GM21367 (cell line): ENCODE measurements around the gene PSMB3.
A peak's percentile ranks its signal among the peaks of the same experiment; 100 is the strongest.

Source experiments
- ATAC-seq: cut with Tn5 transposase; IDR thresholded peaks from one replicate; pipeline ENCODE4 v1.9.1; 2021; ENCODE audit not compliant: unreplicated experiment

PSMB3 gene

DNA sequence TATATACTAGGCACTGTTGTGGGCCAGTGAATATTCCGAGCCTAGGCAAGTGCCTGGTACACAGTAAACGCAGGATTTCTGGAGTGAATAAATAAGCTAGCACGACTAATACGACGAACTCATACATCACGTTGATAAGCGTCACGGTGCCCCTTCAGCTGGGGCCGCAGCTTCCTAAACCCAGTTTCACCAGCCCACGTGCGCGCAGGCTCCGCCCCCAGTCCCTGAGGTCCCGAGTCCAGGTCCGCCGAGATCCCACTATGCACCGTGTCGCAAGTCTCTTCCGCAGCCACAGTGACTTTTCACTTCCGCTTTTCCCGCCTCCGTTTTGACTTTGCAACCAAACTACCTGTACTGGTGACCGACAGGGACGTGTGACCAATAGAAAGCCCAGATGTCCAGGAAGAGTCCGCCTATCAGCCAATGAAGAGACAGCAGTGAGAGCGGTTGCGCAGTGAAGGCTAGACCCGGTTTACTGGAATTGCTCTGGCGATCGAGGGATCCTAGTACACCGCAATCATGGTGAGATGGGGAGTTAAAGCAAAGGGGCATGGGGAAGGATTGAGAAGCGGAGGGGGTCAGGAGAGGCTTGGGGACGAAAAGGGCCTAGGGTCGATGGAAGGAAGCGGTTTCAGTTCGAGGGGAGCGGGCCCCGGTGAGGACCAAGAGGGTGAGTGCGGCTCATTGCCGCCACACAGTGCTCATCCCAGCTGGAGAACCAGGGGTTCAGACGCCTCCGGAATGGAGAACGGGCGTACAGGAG is at the start of gene PSMB3:
Gene PSMB3 (plus strand): TSS at position 434 of the 763 bp plus-strand sequence. CDS start 86 bp downstream, at position 520.
- peak; percentile 63 for ATAC-seq

- ATAC-seq: no peak
Measured at GRCh38 chr17:38702916-38703741, 49.4 kb upstream of the PSMB3 start.

DNA sequence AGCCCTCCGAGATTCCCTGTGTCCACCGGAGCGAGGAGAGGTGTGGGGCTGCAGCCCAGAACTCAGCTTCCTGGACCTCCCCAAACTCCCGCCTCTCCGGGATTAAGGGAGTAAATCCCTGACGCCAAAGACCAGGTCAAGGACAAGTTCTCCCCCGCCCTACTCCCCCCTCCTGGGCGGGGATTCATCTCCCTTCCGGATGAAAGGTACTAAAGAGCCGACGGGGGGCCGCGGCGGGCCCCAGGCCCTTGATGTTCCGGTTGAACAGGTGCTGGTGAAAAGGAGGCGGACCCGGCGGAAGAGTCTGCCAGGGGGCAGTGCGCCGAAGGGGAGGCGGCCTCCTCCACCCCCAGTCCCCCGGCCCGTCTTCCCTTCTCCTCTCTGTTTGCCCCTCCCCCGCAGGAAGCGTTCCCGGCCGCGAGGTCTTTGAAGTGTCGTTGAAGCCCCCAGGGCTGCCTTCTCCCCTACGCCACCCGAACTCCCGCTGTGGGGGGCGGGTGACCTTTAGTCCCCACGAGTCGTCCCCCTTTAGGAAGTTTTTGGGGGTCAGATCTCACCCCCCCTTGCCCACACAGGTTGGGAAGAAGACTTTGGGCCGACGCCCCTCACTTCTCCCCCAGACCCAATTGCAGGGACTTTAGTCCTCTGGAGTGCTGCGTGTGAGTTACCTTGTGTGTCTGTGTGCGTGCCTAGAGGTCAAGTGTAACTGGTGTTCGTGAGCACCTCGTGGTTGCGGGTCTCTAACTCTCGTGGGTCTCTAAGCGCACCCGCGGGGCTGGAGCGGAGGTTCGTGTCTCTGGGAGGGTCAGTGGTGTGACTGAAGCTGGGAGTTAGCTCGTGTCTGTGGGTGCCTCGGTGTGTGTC is 48.6 kb upstream of the PSMB3 start:
- ATAC-seq: no peak

DNA sequence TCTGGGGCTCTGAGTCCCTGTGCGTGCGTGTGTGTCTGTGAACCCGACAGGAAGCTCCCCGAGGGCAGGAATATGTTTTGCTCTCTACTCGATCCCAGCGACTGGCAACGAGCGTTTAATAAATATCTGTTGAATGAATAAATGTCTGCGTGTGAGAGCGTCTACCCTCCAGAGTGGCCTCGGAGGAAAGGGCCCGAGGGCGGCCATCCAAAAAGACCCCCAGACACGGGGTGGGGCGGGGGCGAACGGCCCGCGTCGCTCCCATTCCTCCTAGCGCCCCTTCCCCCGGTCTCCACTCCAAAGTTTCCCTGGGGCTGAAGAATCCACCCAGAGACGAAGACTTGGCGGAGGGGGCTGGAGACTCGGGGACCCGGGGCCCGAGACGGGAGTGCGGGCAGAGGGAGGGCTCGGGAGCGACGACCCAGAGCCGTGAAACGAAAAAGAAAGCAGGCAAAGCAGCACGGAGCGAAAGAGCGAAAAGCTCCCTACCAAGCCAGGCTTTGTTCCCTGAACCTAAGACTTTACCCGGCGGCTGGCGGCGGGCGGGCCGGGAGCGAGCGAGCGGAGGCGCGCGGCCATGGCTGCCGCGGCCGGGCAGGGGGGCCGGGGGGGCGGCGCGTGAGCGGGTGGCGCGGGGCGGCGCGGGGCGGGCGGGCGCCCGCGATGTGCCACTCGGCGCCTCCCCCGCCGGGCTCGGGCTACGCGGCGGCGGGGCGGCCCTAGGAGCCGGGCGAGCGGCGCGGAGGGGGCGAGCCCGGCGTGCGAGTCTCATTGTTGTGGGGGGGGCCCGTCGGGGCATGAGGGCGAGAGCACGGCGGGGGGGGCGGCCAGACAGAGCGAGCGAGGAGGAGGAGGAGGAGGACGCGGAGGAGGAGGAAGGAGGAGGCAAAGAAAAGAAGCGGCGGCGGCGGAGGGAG is 47.7 kb upstream of the PSMB3 start, which contains the start of gene MLLT6:
Gene MLLT6 (plus strand): TSS at position 668 of the 917 bp plus-strand sequence. CDS start 360 bp downstream, outside the sequence.
- no peak for ATAC-seq

DNA sequence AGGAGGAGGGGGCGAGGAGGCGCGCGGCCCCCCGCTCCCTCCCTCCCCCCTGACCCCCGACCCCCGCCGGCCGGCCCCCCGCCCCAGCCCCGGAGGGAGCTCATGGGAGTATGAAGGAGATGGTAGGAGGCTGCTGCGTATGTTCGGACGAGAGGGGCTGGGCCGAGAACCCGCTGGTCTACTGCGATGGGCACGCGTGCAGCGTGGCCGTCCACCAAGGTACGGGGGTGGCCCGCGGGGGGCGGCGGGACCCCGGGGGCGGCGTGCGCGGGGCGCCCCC is 47.1 kb upstream of the PSMB3 start:
- no peak for ATAC-seq

DNA sequence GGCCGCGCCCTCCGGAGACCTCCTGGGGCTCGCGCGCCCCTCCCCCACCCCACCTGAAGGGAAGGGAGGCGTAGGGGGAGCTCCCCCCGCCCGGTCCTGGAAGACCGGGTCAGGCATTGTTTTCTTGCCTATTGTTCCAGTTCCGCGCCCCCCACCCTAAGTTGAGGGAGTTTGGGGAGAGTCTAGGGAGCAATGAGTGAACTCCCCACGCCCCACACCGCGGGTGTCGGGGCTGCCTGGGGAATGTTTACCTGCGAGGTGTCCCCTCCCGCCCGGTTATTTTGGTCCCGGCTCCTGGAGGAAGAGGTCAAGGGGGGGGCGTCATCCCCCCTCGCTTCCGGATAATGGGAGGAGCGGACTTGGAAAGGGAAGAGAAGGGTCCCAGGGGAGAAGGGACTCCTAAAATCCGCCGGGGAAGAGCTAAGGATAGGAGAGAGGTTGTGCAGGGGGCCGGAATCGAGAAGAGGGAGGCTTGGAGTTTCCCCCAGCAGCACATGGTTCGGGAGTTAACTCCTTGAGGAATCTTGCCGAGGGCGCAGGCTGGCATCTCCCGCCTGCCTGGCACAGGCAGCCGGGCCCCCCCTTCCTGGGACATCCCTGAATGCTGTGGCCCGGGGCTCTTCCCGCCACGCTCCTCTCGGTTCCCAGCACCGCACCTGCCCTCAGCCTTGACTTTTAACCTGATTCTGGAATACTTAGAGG is 46.6 kb upstream of the PSMB3 start:
- no peak for ATAC-seq

- no peak for ATAC-seq
Measured at GRCh38 chr17:38706505-38707216, 45.9 kb upstream of the PSMB3 start.

GRCh38 chr17:38707678-38708351 is 44.7 kb upstream of the PSMB3 start:
- ATAC-seq: no peak

DNA sequence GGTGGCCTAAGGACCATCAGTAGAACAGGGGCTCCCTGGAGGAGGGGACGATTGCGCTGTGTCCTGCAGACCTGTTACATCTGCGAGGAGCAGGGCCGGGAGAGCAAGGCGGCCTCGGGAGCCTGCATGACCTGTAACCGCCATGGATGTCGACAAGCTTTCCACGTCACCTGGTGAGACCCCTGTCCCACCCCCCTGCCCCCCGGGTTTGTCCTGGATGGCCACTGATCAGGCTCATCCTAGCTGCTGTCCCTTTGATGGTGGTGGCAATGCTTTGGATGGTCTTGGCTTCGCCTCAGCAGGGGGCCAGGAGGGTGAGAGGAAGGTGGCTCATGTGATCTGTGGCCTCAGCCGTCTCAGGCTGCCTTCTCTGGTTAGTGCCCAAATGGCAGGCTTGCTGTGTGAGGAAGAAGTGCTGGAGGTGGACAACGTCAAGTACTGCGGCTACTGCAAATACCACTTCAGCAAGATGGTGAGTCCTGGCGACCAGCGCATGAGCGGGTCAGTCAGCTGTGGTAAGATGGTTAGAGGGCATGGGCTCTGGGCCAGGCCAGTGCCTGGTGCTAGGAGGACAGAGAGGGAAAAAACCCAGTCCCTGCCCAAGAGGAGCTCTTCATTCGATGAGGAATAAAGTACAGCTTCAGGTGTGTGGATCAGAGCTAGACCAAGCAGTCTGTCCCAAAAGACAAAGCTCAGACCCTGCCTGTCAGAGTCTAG is 43.3 kb upstream of the PSMB3 start:
- no peak for ATAC-seq

DNA sequence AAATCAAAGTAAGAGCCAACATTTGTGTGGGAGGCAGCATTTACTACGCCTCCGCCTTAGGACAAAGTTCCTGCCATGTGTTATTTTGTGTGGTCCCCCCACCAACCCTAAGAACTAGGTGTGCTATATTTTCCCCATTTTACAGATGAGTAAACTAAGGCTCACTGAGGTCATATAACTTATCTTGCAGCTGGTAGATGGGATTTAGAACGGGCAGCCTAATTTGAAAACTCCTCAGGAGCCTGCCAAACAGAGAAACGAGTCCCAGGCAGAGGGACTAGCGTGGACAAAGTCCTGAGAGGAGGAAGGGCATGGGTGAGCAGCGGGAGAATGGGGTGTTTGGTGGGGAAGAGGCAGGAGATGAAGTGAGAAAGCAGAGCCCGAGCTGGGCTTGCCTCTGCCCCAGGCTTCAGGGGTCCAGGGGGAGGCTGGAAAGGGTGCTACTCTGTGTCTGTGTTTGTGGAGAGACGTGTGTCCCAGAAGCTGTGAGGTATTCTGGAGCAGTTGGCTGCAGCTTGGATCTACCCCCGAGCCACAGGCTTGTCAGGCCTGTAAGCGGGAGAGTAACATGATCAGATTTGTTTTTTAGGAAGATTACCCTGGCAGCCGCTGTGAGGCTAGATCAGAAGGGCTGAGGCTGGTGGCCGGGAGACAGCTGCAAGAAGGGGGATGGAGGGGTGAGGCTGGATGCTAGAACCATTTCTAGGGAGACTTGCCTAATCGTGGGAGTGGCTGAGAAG is 42.5 kb upstream of the PSMB3 start:
- no peak for ATAC-seq

GRCh38 chr17:38710604-38710962 is 42.0 kb upstream of the PSMB3 start:
- no peak for ATAC-seq

- no peak for ATAC-seq
Measured at GRCh38 chr17:38710985-38711384, 41.6 kb upstream of the PSMB3 start.

- no peak for ATAC-seq
Measured at GRCh38 chr17:38711792-38712571, 40.6 kb upstream of the PSMB3 start.

- ATAC-seq: no peak
Measured at GRCh38 chr17:38712593-38712992, 39.9 kb upstream of the PSMB3 start.

- ATAC-seq: no peak
Measured at GRCh38 chr17:38713456-38714075, 39.0 kb upstream of the PSMB3 start.
